ENCODE data around the gene TMEM31.

The TMEM31 gene

DNA sequence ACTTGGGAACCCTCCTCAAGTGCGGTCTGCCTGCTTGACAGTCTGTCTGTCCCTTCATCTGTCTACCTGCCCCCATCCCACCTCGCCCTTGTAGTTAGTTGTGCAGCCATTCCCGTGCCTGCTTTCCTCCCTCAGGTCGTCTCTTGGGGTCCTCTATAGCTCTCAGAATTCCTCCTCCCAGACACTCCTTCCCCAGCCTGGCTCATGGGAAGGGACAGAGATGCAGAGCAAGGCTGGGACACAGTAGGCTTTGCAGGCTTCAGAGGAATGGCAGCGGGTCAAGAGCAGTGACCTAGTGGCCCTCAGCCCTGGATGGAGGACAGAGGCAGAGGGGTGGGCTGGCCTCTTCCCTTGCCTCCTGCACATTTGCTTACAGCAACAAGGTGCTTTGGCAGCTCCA, 18.3 kb downstream of the TMEM31 start (continued):
- TF ChIP-seq, protein P1, sequence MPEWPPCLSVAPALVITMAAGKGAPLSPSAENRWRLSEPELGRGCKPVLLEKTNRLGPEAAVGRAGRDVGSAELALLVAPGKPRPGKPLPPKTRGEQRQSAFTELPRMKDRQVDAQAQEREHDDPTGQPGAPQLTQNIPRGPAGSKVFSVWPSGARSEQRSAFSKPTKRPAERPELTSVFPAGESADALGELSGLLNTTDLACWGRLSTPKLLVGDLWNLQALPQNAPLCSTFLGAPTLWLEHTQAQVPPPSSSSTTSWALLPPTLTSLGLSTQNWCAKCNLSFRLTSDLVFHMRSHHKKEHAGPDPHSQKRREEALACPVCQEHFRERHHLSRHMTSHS (tag by site-specific recombination; IDR thresholded peaks at IDR 0.05) = no peak
- TF ChIP-seq ZNF133 (tag by site-specific recombination; IDR thresholded peaks at IDR 0.05) = no peak

DNA sequence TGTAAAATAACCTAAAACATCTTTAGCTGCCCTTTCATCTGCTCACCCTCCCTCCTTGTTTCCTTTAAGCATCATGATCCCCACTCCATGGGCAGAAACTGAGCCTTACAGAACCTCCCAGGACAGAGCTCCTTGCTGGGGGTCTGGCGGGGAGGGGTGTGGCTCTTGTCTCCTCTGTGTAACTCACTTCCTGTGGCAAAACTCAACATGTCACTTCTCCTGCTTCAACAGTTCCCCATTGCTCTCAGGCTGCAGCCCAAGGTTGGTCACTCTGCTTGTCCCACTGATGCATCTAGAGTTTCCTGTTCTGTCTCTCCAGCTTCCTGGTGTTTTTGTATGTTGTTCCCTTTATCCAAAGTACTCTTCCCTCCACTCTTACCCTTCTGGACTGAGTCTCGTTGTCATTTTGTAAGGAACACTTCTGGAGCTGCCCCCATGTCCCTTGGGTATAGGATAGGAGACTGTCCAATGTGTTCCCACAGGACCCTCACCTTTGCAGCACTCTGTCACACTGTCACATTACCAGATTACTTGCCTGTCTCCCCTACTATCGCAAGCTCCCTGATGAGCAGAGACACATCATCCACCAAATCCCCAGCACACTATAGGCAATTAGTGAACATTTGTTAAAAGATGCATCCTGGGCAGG, 19.6 kb downstream of the TMEM31 start:
- Histone ChIP-seq H3K4me3 (ENCODE audit: low read depth, low read length) (no peak overlapping the region), H3K4me1 (ENCODE audit: control insufficient read depth, insufficient read depth, low read length) (no peaks in the 10 kb centered on the region; the same call in 1 of the 2 replicates), H3K27ac (ENCODE audit: extremely low read depth, low read depth, low read length) (no peak overlapping the region), H3K9me3 (ENCODE audit: control insufficient read depth, insufficient read depth, low read depth, low read length) (no peaks in the 10 kb centered on the region), H3K36me3 (ENCODE audit: control insufficient read depth in 2 of 2, insufficient read depth in 1 of 2, low read length in 2 of 2) (no peaks in the 10 kb centered on the region)
- no peak for TF ChIP-seq OVOL3 (tag by site-specific recombination; IDR thresholded peaks at IDR 0.05)
- peak; percentile 74 for TF ChIP-seq GLIS1 (tag by site-specific recombination; IDR thresholded peaks at IDR 0.05)
- ChIA-PET CTCF (interaction anchor here (0.5 to 1.5 kb wide), 4 partner anchors 18 to 241 kb away, joined by 3 to 8 read pairs (median 4); no protein-coding TSS in a partner anchor), POLR2A (interaction anchor here (0.5 kb wide), 2 partner anchors 43 to 83 kb away, joined by 3 read pairs; no protein-coding TSS in a partner anchor)

DNA sequence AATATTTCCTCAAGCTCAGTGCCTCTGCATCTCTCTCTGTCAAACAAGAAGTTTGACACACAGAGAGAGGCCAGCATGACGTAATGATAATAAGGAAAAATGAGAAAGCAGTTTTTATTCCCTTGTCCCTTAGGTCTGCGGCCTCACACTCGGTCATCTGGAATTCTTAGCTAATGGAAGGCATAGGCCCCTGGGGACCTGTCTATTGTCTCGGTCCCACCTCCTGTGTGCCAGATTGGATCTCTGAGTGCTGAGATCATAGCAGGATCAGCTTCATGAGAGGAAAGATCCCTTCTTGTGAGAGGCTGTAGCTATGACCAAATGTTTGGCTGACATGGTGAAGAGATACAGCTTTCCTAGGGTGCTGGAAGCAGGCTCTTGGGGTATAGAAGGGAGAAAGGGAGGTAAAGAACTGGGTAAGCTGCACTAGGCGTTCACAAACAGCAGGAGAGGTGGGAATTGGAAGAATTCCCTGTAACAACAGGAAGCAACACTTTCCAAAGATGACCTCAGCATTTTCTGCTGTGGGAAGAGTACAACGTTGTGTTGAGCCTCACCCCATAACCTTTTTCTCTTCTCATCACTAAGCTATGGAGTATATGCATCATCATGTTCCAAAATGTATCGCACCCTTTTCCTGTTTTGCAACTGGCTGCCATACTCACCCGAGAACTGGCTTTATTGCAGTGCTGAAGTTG, 20.2 kb downstream of the TMEM31 start:
- POLR2A ChIA-PET = no interaction called here
- Histone ChIP-seq H3K27ac (ENCODE audit: extremely low read depth, low read depth, low read length) (no peak overlapping the region), H3K4me3 (ENCODE audit: low read depth, low read length) (no peak overlapping the region), H3K4me1 (ENCODE audit: control insufficient read depth, insufficient read depth, low read length) (no peaks in the 10 kb centered on the region; the same call in 1 of the 2 replicates), H3K9me3 (ENCODE audit: control insufficient read depth, insufficient read depth, low read depth, low read length) (no peaks in the 10 kb centered on the region), H3K36me3 (ENCODE audit: control insufficient read depth in 2 of 2, insufficient read depth in 1 of 2, low read length in 2 of 2) (no peaks in the 10 kb centered on the region)
- CTCF ChIA-PET = interaction anchor here (0.6 to 1.5 kb wide), 3 partner anchors 19 to 44 kb away, joined by 3 to 8 read pairs (median 3); no protein-coding TSS in a partner anchor
- TF ChIP-seq, protein P2, sequence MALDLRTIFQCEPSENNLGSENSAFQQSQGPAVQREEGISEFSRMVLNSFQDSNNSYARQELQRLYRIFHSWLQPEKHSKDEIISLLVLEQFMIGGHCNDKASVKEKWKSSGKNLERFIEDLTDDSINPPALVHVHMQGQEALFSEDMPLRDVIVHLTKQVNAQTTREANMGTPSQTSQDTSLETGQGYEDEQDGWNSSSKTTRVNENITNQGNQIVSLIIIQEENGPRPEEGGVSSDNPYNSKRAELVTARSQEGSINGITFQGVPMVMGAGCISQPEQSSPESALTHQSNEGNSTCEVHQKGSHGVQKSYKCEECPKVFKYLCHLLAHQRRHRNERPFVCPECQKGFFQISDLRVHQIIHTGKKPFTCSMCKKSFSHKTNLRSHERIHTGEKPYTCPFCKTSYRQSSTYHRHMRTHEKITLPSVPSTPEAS (tag by site-specific recombination; IDR thresholded peaks at IDR 0.05) = no peak
- TF ChIP-seq, protein P3, sequence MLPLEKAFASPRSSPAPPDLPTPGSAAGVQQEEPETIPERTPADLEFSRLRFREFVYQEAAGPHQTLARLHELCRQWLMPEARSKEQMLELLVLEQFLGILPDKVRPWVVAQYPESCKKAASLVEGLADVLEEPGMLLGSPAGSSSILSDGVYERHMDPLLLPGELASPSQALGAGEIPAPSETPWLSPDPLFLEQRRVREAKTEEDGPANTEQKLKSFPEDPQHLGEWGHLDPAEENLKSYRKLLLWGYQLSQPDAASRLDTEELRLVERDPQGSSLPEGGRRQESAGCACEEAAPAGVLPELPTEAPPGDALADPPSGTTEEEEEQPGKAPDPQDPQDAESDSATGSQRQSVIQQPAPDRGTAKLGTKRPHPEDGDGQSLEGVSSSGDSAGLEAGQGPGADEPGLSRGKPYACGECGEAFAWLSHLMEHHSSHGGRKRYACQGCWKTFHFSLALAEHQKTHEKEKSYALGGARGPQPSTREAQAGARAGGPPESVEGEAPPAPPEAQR (tag by site-specific recombination; IDR thresholded peaks at IDR 0.05) = no peak
- TF ChIP-seq, protein P4, sequence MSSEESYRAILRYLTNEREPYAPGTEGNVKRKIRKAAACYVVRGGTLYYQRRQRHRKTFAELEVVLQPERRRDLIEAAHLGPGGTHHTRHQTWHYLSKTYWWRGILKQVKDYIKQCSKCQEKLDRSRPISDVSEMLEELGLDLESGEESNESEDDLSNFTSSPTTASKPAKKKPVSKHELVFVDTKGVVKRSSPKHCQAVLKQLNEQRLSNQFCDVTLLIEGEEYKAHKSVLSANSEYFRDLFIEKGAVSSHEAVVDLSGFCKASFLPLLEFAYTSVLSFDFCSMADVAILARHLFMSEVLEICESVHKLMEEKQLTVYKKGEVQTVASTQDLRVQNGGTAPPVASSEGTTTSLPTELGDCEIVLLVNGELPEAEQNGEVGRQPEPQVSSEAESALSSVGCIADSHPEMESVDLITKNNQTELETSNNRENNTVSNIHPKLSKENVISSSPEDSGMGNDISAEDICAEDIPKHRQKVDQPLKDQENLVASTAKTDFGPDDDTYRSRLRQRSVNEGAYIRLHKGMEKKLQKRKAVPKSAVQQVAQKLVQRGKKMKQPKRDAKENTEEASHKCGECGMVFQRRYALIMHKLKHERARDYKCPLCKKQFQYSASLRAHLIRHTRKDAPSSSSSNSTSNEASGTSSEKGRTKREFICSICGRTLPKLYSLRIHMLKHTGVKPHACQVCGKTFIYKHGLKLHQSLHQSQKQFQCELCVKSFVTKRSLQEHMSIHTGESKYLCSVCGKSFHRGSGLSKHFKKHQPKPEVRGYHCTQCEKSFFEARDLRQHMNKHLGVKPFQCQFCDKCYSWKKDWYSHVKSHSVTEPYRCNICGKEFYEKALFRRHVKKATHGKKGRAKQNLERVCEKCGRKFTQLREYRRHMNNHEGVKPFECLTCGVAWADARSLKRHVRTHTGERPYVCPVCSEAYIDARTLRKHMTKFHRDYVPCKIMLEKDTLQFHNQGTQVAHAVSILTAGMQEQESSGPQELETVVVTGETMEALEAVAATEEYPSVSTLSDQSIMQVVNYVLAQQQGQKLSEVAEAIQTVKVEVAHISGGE (tag by site-specific recombination; conservative IDR thresholded peaks at IDR 0.05; ENCODE audit: low read depth) = no peak
- TF ChIP-seq KLF16 (tag by site-specific recombination; IDR thresholded peaks at IDR 0.05) = no peak
- TF ChIP-seq, protein P5, sequence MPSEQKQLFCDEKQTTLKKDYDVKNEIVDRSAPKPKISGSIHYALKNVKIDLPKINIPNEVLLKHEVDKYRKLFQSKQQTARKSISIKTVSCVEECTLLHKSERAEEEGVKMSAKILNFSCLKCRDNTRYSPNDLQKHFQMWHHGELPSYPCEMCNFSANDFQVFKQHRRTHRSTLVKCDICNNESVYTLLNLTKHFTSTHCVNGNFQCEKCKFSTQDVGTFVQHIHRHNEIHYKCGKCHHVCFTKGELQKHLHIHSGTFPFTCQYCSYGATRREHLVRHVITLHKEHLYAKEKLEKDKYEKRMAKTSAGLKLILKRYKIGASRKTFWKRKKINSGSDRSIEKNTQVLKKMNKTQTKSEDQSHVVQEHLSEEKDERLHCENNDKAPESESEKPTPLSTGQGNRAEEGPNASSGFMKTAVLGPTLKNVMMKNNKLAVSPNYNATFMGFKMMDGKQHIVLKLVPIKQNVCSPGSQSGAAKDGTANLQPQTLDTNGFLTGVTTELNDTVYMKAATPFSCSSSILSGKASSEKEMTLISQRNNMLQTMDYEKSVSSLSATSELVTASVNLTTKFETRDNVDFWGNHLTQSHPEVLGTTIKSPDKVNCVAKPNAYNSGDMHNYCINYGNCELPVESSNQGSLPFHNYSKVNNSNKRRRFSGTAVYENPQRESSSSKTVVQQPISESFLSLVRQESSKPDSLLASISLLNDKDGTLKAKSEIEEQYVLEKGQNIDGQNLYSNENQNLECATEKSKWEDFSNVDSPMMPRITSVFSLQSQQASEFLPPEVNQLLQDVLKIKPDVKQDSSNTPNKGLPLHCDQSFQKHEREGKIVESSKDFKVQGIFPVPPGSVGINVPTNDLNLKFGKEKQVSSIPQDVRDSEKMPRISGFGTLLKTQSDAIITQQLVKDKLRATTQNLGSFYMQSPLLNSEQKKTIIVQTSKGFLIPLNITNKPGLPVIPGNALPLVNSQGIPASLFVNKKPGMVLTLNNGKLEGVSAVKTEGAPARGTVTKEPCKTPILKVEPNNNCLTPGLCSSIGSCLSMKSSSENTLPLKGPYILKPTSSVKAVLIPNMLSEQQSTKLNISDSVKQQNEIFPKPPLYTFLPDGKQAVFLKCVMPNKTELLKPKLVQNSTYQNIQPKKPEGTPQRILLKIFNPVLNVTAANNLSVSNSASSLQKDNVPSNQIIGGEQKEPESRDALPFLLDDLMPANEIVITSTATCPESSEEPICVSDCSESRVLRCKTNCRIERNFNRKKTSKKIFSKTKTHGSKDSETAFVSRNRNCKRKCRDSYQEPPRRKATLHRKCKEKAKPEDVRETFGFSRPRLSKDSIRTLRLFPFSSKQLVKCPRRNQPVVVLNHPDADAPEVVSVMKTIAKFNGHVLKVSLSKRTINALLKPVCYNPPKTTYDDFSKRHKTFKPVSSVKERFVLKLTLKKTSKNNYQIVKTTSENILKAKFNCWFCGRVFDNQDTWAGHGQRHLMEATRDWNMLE (tag by site-specific recombination; conservative IDR thresholded peaks at IDR 0.05; ENCODE audit: low read depth) = no peak
- peak; percentile 53; the same call in 1 of the 2 replicates for TF ChIP-seq TRIM28 (IDR thresholded peaks at IDR 0.05; ENCODE audit: borderline replicate concordance, low read length)
- TF ChIP-seq BCL11B (tag by site-specific recombination; IDR thresholded peaks at IDR 0.05; ENCODE audit: low read depth) = no peak
- TF ChIP-seq, protein P6, sequence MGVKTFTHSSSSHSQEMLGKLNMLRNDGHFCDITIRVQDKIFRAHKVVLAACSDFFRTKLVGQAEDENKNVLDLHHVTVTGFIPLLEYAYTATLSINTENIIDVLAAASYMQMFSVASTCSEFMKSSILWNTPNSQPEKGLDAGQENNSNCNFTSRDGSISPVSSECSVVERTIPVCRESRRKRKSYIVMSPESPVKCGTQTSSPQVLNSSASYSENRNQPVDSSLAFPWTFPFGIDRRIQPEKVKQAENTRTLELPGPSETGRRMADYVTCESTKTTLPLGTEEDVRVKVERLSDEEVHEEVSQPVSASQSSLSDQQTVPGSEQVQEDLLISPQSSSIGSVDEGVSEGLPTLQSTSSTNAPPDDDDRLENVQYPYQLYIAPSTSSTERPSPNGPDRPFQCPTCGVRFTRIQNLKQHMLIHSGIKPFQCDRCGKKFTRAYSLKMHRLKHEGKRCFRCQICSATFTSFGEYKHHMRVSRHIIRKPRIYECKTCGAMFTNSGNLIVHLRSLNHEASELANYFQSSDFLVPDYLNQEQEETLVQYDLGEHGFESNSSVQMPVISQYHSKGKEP (tag by site-specific recombination; IDR thresholded peaks at IDR 0.05) = no peak
- peak; percentile 81 for TF ChIP-seq GLIS1 (tag by site-specific recombination; IDR thresholded peaks at IDR 0.05)
- TF ChIP-seq, protein P7, sequence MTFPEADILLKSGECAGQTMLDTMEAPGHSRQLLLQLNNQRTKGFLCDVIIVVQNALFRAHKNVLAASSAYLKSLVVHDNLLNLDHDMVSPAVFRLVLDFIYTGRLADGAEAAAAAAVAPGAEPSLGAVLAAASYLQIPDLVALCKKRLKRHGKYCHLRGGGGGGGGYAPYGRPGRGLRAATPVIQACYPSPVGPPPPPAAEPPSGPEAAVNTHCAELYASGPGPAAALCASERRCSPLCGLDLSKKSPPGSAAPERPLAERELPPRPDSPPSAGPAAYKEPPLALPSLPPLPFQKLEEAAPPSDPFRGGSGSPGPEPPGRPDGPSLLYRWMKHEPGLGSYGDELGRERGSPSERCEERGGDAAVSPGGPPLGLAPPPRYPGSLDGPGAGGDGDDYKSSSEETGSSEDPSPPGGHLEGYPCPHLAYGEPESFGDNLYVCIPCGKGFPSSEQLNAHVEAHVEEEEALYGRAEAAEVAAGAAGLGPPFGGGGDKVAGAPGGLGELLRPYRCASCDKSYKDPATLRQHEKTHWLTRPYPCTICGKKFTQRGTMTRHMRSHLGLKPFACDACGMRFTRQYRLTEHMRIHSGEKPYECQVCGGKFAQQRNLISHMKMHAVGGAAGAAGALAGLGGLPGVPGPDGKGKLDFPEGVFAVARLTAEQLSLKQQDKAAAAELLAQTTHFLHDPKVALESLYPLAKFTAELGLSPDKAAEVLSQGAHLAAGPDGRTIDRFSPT (tag by site-specific recombination; IDR thresholded peaks at IDR 0.05) = peak; percentile 72; the same call in 1 of the 2 replicates

Measured in HEK293 (cell line).